Calu3 (cell line): Measurements from ENCODE around the gene GBA2. TPM values are rescaled to one million over a fixed set of nuclear protein-coding genes. Genes with fewer than 3 reads are reported as not detected.
A peak's percentile ranks its signal among the peaks of the same experiment; 100 is the strongest.

ENCODE experiments used
- BruUV-seq: library from RNA; stranded (reverse); fragments of 400-500 nt; replicated peaks from 2 replicates; lab custom pipeline; 2021; lab: Mats Ljungman, UMichigan
- CTCF ChIA-PET: fragments of 300-600 bp; sonication (Branson Sonifier 250); formaldehyde crosslinking; loops from one replicate; lab custom pipeline; 2022; ENCODE audit warnings: antibody characterized with exemption; lab: Charles Lee
- DNase-seq: peaks from one replicate; pipeline ENCODE4 v3.0.0; 2022
- H3K27ac Mint-ChIP-seq: one replicate; pipeline ENCODE4 v1.8.0; 2022; ENCODE audit warnings: mixed read lengths; ENCODE audit not compliant: unreplicated experiment
- H3K27me3 Mint-ChIP-seq: one replicate; pipeline ENCODE4 v1.8.0; 2022; ENCODE audit warnings: mixed read lengths; ENCODE audit not compliant: unreplicated experiment
- H3K36me3 Mint-ChIP-seq: one replicate; pipeline ENCODE4 v1.8.0; 2022; ENCODE audit warnings: mild to moderate bottlenecking, moderate library complexity, mixed read lengths; ENCODE audit not compliant: insufficient read depth, unreplicated experiment
- H3K4me1 Mint-ChIP-seq: one replicate; pipeline ENCODE4 v1.8.0; 2022; ENCODE audit warnings: mild to moderate bottlenecking, low read depth, mixed read lengths; ENCODE audit not compliant: unreplicated experiment
- H3K4me3 Mint-ChIP-seq: one replicate; pipeline ENCODE4 v1.8.0; 2022; ENCODE audit warnings: mild to moderate bottlenecking, low read depth, moderate library complexity, mixed read lengths; ENCODE audit not compliant: unreplicated experiment
- H3K9me3 Mint-ChIP-seq: one replicate; pipeline ENCODE4 v1.8.0; 2022; ENCODE audit warnings: low read depth, mixed read lengths; ENCODE audit not compliant: unreplicated experiment
- intact Hi-C: fragments of 100-400 bp; cut with micrococcal nuclease; formaldehyde crosslinking; loops from one replicate; pipeline ENCODE4 v1.10.0; 2022; ENCODE audit not compliant: unreplicated experiment
- total RNA-seq: library from RNA; stranded (reverse); gene quantifications from 2 replicates; pipeline ENCODE4 v1.2.3, GENCODE V29; 2022
- TF ChIP-seq, protein P1 (sequence below): fragments of 200-600 bp; IDR thresholded peaks from one replicate; pipeline ENCODE4 v1.8.0; 2022; ENCODE audit warnings: antibody characterized with exemption; ENCODE audit not compliant: unreplicated experiment

Gene GBA2
- total RNA-seq, 1 experiment from 2014 or later: 62.7 TPM

DNA sequence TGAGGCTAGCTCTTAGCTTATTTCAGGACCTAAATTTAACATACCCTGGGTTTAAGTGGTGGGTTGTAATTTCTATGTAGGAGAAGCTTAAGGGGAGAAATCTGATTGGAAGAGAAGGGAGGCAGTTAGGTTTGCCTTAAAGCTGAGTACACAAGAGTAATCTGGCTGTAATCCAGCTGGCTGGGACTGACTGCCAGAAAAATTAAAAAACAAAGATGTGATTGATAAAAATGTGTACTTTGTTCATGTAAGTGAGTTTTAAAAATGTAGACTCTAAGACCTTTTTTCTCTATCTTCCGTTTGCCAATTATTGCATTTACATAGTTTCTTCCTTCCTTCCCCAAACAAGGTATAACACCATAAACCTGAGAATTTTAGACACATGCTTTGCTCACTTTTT, 22.5 kb upstream of the GBA2 start:
- peak; percentile 34 for DNase-seq

DNA sequence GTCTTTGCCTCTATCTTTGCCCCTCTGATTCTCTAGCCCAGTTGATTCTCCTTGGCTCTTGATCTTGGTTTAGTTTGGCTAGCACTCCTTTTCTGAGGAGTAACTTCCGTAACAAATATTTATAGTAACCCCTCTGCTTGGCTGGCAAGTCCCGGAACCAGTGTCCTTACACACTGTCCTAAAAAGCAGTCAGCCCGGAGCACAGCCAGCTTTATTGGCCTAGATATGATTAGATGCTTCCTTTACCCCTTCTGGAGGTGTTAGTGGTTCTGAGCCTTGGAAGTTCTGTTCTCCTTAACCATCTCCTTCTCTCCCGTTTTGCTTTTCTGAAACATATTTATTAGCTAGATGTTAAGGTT, 22.0 kb upstream of the GBA2 start:
- Mint-ChIP-seq H3K4me1 (peaks cover 7% of the 10 kb centered on the region), H3K4me3 (no peak overlapping the region), H3K36me3 (peaks cover 4% of the 10 kb centered on the region), H3K27me3 (no peaks in the 10 kb centered on the region), H3K9me3 (no peaks in the 10 kb centered on the region), H3K27ac (no peak overlapping the region)
- CTCF ChIA-PET: no interaction called here
- DNase-seq: no peak
- TF ChIP-seq, protein P1, sequence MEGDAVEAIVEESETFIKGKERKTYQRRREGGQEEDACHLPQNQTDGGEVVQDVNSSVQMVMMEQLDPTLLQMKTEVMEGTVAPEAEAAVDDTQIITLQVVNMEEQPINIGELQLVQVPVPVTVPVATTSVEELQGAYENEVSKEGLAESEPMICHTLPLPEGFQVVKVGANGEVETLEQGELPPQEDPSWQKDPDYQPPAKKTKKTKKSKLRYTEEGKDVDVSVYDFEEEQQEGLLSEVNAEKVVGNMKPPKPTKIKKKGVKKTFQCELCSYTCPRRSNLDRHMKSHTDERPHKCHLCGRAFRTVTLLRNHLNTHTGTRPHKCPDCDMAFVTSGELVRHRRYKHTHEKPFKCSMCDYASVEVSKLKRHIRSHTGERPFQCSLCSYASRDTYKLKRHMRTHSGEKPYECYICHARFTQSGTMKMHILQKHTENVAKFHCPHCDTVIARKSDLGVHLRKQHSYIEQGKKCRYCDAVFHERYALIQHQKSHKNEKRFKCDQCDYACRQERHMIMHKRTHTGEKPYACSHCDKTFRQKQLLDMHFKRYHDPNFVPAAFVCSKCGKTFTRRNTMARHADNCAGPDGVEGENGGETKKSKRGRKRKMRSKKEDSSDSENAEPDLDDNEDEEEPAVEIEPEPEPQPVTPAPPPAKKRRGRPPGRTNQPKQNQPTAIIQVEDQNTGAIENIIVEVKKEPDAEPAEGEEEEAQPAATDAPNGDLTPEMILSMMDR: no peak
- no TSS peak for BruUV-seq
- intact Hi-C loops: no loop called here

More for the DNA sequence above, 22.5 kb upstream of the GBA2 start:
- no peaks in the 10 kb centered on the region for H3K27me3 Mint-ChIP-seq
- H3K9me3 Mint-ChIP-seq: no peaks in the 10 kb centered on the region
- H3K4me1 Mint-ChIP-seq: peaks cover 7% of the 10 kb centered on the region
- BruUV-seq: no TSS peak
- H3K36me3 Mint-ChIP-seq: peaks cover 4% of the 10 kb centered on the region
- TF ChIP-seq, protein P1: no peak
- no peak overlapping the region for H3K4me3 Mint-ChIP-seq
- CTCF ChIA-PET: no interaction called here
- no peak overlapping the region for H3K27ac Mint-ChIP-seq
- intact Hi-C loops: no loop called here

DNA sequence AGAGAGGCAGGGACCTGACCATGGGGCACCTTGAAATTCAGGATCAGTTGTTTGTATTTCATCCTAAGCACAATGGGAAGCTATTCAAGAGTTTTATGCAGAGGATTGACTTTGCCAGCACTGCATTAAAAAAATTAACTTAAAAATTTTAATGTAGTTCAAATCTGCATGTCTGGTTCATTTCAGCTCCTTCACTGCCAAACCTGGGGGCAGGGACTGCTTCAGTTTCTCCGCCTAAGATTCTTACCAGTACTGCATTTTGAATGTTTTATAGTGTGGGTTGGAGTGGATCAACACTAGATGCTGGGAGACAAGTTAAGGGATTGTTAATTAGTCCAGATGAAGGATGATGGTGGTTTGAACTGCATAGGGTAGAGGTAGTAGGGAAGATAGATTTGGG, 20.7 kb upstream of the GBA2 start:
- no TSS peak for BruUV-seq
- Mint-ChIP-seq H3K27ac (no peak overlapping the region), H3K9me3 (no peaks in the 10 kb centered on the region), H3K36me3 (no peaks in the 10 kb centered on the region), H3K4me1 (peaks cover 1% of the 10 kb centered on the region), H3K27me3 (no peaks in the 10 kb centered on the region), H3K4me3 (no peak overlapping the region)
- CTCF ChIA-PET: no interaction called here
- TF ChIP-seq, protein P1: no peak
- intact Hi-C loops: no loop called here
- DNase-seq: no peak

DNA sequence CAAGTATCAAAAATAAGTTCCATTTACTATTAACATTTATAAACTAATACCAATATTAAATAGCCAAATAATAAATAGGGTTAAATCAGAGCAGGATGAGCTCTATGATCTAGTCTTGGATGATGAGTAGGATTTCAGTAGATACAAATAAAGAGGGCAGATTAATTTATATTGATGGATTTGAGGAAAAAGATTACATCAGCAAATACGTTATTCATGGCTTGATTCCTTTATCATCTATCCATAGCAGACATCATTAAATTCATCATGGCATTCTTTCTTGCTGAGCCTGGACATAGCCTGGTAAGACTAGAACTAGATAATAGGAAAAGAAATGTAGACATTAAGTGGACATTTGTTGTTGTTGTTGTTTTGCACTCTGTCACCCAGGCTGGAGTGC, 18.4 kb upstream of the GBA2 start:
- CTCF ChIA-PET: no interaction called here
- Mint-ChIP-seq H3K27me3 (no peaks in the 10 kb centered on the region), H3K36me3 (no peaks in the 10 kb centered on the region), H3K4me1 (no peaks in the 10 kb centered on the region), H3K27ac (no peak overlapping the region), H3K9me3 (no peaks in the 10 kb centered on the region), H3K4me3 (no peak overlapping the region)
- intact Hi-C loops: no loop called here
- no peak for DNase-seq
- TF ChIP-seq, protein P1: no peak
- BruUV-seq: no TSS peak
